BLaER1 treated with 17β-estradiol and CSF1 and Interleukin-3, amounts not matched to agents 10 nM and 100 nM (cell line): ENCODE measurements around the gene RNF183.

Experiments used
- H3K27ac ChIP-seq, 11 experiments: shearing (Covaris generic); formaldehyde crosslinking; 2 replicates each; pipeline ENCODE4 v1.8.1; 2022
- H3K27me3 ChIP-seq, 11 experiments: shearing (Covaris generic); formaldehyde crosslinking; 2 replicates each; pipeline ENCODE4 v1.8.1; 2022
- H3K36me3 ChIP-seq, 11 experiments: shearing (Covaris generic); formaldehyde crosslinking; 2 replicates each; pipeline ENCODE4 v1.8.1; 2022
- H3K4me1 ChIP-seq, 10 experiments: shearing (Covaris generic); formaldehyde crosslinking; 2 replicates each; pipeline ENCODE4 v1.8.1; 2022
- H3K4me2 ChIP-seq, 11 experiments: shearing (Covaris generic); formaldehyde crosslinking; 2 replicates each; pipeline ENCODE4 v1.8.1; 2022
- H3K4me3 ChIP-seq, 10 experiments: shearing (Covaris generic); formaldehyde crosslinking; 2 replicates each; pipeline ENCODE4 v1.8.1; 2022
- H3K9ac ChIP-seq, 11 experiments: shearing (Covaris generic); formaldehyde crosslinking; 2 replicates each; pipeline ENCODE4 v1.8.1; 2022
- H3K9me3 ChIP-seq, 11 experiments: shearing (Covaris generic); formaldehyde crosslinking; replicated peaks in 1 of 11; 2 replicates each; pipeline ENCODE4 v1.8.1; 2022
- H4K20me1 ChIP-seq, 11 experiments: shearing (Covaris generic); formaldehyde crosslinking; 2 replicates each; pipeline ENCODE4 v1.8.1; 2022
- Cebpa-rat ChIP-seq, 11 experiments: shearing (Covaris generic); IDR thresholded peaks; 2 replicates each; pipeline ENCODE4 v1.8.1; 2022

RNF183 gene, protein sequence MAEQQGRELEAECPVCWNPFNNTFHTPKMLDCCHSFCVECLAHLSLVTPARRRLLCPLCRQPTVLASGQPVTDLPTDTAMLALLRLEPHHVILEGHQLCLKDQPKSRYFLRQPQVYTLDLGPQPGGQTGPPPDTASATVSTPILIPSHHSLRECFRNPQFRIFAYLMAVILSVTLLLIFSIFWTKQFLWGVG

DNA sequence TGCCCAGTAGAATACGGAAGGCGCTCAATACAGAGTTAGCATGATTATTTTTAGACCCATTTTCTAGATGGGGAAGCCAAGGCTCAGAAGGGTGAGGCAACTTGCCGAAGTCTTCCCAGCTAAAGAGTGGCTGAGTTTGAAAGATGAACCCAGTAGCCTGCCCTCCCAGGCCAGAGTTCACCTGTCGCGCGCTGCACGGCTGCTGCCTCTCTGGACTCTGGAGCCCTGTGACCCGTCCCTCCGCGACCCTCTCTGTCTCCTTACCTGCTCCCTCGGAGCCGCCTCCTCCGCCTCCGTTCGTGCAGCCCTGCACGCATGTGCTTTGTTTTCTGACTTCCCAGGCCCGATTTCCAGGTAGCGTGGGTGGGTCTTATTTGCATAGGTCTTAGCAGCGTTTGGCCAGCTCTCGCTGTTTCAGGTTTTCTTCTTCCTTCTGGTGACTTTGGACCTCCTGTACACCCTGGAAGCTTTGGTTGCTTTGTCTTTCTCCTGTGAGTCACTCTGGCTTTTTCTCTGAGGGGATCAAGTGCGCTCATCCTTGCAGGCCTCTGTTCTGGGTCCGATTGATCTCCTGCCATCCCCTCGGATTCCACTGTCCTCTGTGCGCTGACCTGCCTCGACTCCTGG lies at the start of gene RNF183:
Gene RNF183, minus strand, starts transcription at position 585 of the 627 bp plus-strand sequence. CDS start 5,192 bp downstream, outside the sequence.
- no peak for TF ChIP-seq Cebpa-rat (IDR thresholded peaks at IDR 0.05)
- Histone ChIP-seq H3K4me2 (no peak within 1 kb of the TSS), H3K9ac (no peak within 1 kb of the TSS)

DNA sequence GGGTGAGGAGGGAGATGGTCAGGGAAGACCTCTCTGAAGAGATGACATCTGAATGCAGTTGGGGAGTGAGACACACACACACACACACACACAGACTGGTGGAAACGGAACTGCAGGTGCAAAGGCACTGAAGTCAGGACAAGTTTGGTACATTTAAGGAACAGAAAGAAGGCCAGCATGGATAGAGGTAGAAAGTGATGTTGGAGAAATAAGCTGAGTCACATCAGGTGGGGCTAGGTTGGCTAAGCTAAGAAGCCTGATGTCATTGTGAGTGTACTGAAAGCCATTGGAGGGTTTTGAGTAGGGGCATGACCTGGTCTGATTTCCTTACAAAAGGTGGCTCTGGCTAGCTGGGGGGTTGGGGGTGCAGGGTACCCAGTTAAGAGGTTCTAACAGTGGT lies 49.2 kb upstream of the RNF183 start:
- Histone ChIP-seq H3K9ac (no peak overlapping the region), H3K4me1 (peaks cover 19 to 31% (median 25%) of the 10 kb centered on the region in 10 experiments), H3K4me3 (no peak overlapping the region), H3K9me3 (no peaks in the 10 kb centered on the region), H3K4me2 (peak overlapping the region in 1 of 11 experiments; percentile 93; a peak in 2 of 22 replicates), H3K36me3 (peaks cover 0 to 5% (median 0%) of the 10 kb centered on the region in 11 experiments; a peak in 2 of 22 replicates), H3K27me3 (peaks cover 11 to 25% (median 19%) of the 10 kb centered on the region in 11 experiments; a peak in 21 of 22 replicates), H3K27ac (no peak overlapping the region), H4K20me1 (no peaks in the 10 kb centered on the region)
- TF ChIP-seq Cebpa-rat (IDR thresholded peaks at IDR 0.05): no peak

More for the DNA sequence above, at the start of gene RNF183:
- no peaks in the 10 kb centered on the region for H3K27me3 ChIP-seq
- no peaks in the 10 kb centered on the region for H3K36me3 ChIP-seq
- H3K27ac ChIP-seq: no peak within 1 kb of the TSS
- peaks cover 8 to 21% (median 11%) of the 10 kb centered on the region in 10 experiments; a peak in 19 of 20 replicates for H3K4me1 ChIP-seq
- no peaks in the 10 kb centered on the region for H4K20me1 ChIP-seq
- no peak within 1 kb of the TSS for H3K4me3 ChIP-seq
- H3K9me3 ChIP-seq: no peaks in the 10 kb centered on the region

DNA sequence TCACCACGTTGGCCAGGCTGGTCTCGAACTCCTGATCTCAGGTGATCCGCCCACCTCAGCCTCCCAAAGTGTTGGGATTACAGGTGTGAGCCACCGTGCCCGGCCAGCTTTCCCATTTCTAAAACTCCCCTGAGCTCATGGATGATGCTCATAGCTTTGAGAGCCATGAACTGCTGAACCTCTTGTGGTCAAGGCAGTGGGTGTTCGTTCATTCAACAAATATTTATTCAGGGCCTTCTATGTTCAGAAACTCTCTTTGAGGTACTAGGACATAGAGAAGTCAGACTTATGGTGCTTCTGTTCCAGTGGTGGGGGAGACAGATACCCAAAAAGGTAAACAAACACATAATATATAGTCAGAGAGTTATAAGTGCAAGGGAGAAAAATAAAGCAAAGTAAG lies 48.8 kb upstream of the RNF183 start:
- Histone ChIP-seq H3K9ac (no peak overlapping the region), H3K36me3 (peaks cover 0 to 5% (median 0%) of the 10 kb centered on the region in 11 experiments; a peak in 2 of 22 replicates), H3K4me3 (no peak overlapping the region), H3K4me2 (peak overlapping the region in 6 of 11 experiments; percentile 91 to 94 (median 93); a peak in 9 of 22 replicates), H3K27ac (peak overlapping the region in 1 of 11 experiments; percentile 54; a peak in 2 of 22 replicates), H3K9me3 (no peaks in the 10 kb centered on the region), H3K27me3 (peaks cover 11 to 25% (median 19%) of the 10 kb centered on the region in 11 experiments; a peak in 21 of 22 replicates), H3K4me1 (peaks cover 19 to 31% (median 25%) of the 10 kb centered on the region in 10 experiments), H4K20me1 (no peaks in the 10 kb centered on the region)
- TF ChIP-seq Cebpa-rat (IDR thresholded peaks at IDR 0.05): no peak

DNA sequence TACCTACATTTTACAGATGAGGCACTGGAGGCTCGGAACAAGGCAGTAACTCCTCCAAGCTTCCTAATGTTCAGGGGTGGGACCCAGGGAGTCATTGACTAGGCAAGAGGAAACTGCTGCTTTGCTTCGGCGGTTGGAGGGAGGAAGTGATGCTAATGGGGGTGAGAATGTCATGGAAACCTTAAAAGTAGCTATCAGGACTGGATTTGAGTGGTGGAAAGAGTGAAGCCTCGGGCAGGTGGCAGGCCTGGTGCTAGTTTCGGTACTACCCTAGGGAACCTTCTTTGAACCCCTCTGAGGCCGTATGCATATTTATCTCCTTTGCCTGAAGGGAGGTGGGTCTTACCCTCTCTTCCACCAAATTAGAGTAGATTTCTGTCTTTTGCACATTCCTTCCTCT lies 47.8 kb upstream of the RNF183 start:
- no peaks in the 10 kb centered on the region for H4K20me1 ChIP-seq
- TF ChIP-seq Cebpa-rat (IDR thresholded peaks at IDR 0.05): no peak
- peaks cover 11 to 25% (median 19%) of the 10 kb centered on the region in 11 experiments; a peak in 21 of 22 replicates for H3K27me3 ChIP-seq
- H3K9me3 ChIP-seq: no peaks in the 10 kb centered on the region
- peaks cover 0 to 5% (median 0%) of the 10 kb centered on the region in 11 experiments; a peak in 2 of 22 replicates for H3K36me3 ChIP-seq
- peak overlapping the region in 9 of 10 experiments; percentile 66 to 75 (median 68); a peak in 16 of 20 replicates for H3K4me3 ChIP-seq
- H3K4me2 ChIP-seq: peak overlapping the region; percentile 89 to 99 (median 93)
- H3K4me1 ChIP-seq: peaks cover 19 to 31% (median 25%) of the 10 kb centered on the region in 10 experiments
- peak overlapping the region in 4 of 11 experiments; percentile 71 to 79 (median 72); a peak in 5 of 22 replicates for H3K9ac ChIP-seq
- peak overlapping the region in 9 of 11 experiments; percentile 12 to 62 (median 54); a peak in 14 of 22 replicates for H3K27ac ChIP-seq

DNA sequence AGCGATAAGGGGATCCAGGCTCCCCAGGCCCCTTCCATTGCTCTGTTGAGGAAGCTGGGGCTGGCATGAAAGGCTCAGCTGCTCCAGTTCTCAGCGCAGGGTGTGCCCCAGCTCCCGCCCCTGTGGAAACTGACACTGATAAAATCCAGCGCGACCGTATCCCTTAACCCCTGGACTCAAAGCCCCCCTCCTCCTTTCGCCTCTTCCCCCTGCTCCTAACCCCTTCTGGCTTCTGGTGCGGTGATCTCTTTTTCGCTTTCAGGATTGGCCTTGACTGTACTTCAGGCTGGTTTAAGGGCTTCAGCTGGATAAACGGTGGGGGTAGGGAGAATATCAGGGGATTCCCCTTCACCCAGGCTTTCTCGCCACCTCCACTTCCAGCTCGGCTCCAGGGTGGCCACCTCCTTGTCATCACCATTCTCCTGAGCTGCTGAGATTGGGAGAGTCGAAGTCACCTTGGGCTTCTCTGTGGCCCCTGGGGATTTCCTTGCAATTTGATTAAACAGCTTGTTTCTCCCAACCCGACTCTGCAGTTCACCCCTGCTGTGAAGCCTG lies 47.0 kb upstream of the RNF183 start:
- no peaks in the 10 kb centered on the region for H3K9me3 ChIP-seq
- peak overlapping the region; percentile 89 to 99 (median 93) for H3K4me2 ChIP-seq
- TF ChIP-seq Cebpa-rat (IDR thresholded peaks at IDR 0.05): no peak
- H3K4me1 ChIP-seq: peaks cover 19 to 31% (median 25%) of the 10 kb centered on the region in 10 experiments
- H3K9ac ChIP-seq: peak overlapping the region; percentile 56 to 83 (median 72)
- peak overlapping the region; percentile 65 to 75 (median 68) for H3K4me3 ChIP-seq
- H3K27me3 ChIP-seq: peaks cover 11 to 25% (median 19%) of the 10 kb centered on the region in 11 experiments; a peak in 21 of 22 replicates
- peaks cover 0 to 5% (median 0%) of the 10 kb centered on the region in 11 experiments; a peak in 2 of 22 replicates for H3K36me3 ChIP-seq
- H3K27ac ChIP-seq: peak overlapping the region; percentile 34 to 64 (median 54); a peak in 20 of 22 replicates
- no peaks in the 10 kb centered on the region for H4K20me1 ChIP-seq

DNA sequence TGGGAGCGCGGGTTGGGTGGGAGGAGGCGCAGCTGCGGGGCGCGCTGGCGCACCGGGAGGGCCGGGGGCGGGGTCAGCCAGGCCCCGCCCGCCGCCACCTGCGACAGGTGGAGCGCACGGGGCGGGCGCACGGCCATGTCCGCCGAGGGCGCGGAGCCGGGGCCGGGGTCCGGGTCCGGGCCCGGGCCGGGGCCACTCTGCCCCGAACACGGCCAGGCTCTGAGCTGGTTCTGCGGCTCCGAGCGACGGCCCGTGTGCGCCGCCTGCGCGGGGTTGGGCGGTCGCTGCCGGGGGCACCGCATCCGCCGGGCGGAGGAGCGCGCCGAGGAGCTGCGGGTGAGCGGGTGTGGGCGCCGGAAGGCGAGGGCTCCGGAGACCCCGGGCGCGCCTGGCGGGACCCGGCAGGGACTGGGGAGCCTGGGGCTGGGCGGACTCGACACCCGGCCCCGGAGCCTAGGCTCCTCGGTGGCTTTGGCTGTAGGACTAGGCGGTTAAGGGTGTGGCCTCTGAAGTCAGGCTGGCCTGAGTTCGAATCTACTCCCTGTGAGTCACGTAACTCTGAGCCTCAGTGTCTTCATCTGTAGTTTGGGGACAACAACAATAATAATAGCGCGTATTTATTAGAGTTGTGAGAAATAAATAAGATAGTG lies 46.4 kb upstream of the RNF183 start, which contains the start of gene BSPRY:
Gene BSPRY, plus strand, starts transcription at position 97 of the 650 bp plus-strand sequence. Its CDS starts 39 bp downstream, at position 136.
- TF ChIP-seq Cebpa-rat (IDR thresholded peaks at IDR 0.05): no peak
- Histone ChIP-seq H3K27ac (peak within 1 kb of the TSS; percentile 34 to 64 (median 54); a peak in 21 of 22 replicates), H3K9me3 (no peaks in the 10 kb centered on the region), H3K36me3 (no peaks in the 10 kb centered on the region), H3K4me3 (peak within 1 kb of the TSS; percentile 65 to 75 (median 68)), H3K9ac (peak within 1 kb of the TSS; percentile 56 to 83 (median 72)), H4K20me1 (no peaks in the 10 kb centered on the region), H3K4me1 (peaks cover 19 to 31% (median 25%) of the 10 kb centered on the region in 10 experiments), H3K4me2 (peak within 1 kb of the TSS; percentile 89 to 99 (median 93)), H3K27me3 (peaks cover 11 to 25% (median 19%) of the 10 kb centered on the region in 11 experiments; a peak in 21 of 22 replicates)

DNA sequence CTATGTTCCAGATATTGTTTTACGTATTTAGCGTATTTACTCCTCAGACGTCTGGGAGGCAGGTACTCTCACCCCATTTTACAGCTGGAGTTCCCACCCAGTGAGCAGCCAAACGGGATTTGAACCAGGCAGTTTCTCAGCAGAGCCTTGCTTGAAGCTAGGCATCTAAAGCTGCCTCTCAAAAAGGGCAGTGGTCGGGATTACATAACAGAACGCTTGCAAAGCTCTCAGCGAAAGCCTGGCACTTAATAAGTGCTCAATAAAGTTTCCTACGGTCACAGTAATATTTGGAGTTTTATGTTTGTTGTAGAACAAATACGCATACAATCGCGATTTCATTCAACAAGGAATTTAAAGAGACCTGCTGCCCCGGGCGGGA lies 45.9 kb upstream of the RNF183 start:
- peaks cover 25 to 36% (median 30%) of the 10 kb centered on the region in 10 experiments for H3K4me1 ChIP-seq
- peaks cover 11 to 25% (median 19%) of the 10 kb centered on the region in 11 experiments; a peak in 21 of 22 replicates for H3K27me3 ChIP-seq
- no peaks in the 10 kb centered on the region for H3K9me3 ChIP-seq
- peak overlapping the region; percentile 65 to 75 (median 68) for H3K4me3 ChIP-seq
- H3K9ac ChIP-seq: peak overlapping the region in 8 of 11 experiments; percentile 65 to 83 (median 72); a peak in 11 of 22 replicates
- no peak for TF ChIP-seq Cebpa-rat (IDR thresholded peaks at IDR 0.05)
- no peak overlapping the region for H3K27ac ChIP-seq
- H3K4me2 ChIP-seq: peak overlapping the region; percentile 89 to 99 (median 93); a peak in 21 of 22 replicates
- no peaks in the 10 kb centered on the region for H4K20me1 ChIP-seq
- no peaks in the 10 kb centered on the region for H3K36me3 ChIP-seq

DNA sequence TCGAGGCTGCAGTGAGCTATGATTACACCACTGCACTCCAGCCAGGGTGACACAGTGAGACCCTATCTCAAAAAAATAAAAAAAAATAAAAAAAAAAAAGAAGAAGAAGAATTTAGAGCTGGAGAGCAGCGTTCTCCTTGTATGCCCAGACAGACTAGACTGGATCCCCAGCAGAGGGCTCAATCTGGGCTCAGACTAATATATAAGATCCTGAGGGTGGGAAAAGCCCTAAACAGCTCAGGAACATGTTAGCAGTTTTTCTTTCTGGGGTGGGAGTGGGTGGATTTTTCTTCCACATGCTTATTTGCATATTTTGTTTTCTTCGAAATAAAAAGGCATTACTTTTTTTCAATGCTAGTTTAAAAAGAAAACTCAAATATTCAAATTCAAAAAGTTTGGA lies 45.3 kb upstream of the RNF183 start:
- H3K36me3 ChIP-seq: no peaks in the 10 kb centered on the region
- no peak overlapping the region for H3K4me2 ChIP-seq
- peaks cover 31 to 43% (median 34%) of the 10 kb centered on the region in 10 experiments for H3K4me1 ChIP-seq
- no peak for TF ChIP-seq Cebpa-rat (IDR thresholded peaks at IDR 0.05)
- peaks cover 11 to 25% (median 19%) of the 10 kb centered on the region in 11 experiments; a peak in 21 of 22 replicates for H3K27me3 ChIP-seq
- H3K9ac ChIP-seq: no peak overlapping the region
- H3K4me3 ChIP-seq: no peak overlapping the region
- no peak overlapping the region for H3K27ac ChIP-seq
- no peaks in the 10 kb centered on the region for H3K9me3 ChIP-seq
- H4K20me1 ChIP-seq: no peaks in the 10 kb centered on the region
